Gastrocnemius medialis (tissue), 4 donors: Measurements from ENCODE around the gene SPATA16. TPM values are rescaled to one million over a fixed set of nuclear protein-coding genes. Genes with fewer than 3 reads are reported as not detected.

ENCODE experiments used
- ATAC-seq, 2 donors: fragments of 150-250 bp; one replicate each; pipeline ENCODE4 v1.9.1; 2016
- DNase-seq, 2 donors: peaks; one replicate each; pipeline ENCODE4 v3.0.0-alpha.2; 2019
- H3K27ac ChIP-seq, 4 donors: fragments of 200-600 bp; sonication (generic); 1 replicate in 1 of 4; 2 replicates in 3 of 4; pipeline ENCODE4 v1.5.1; 2016 to 2018; ENCODE audit warnings: mild to moderate bottlenecking in 2 of 4, moderate library complexity in 1 of 4
- H3K27me3 ChIP-seq, 3 donors: fragments of 200-600 bp; sonication (generic) in 2 of 3; 1 replicate in 1 of 3; 2 replicates in 2 of 3; pipeline versions ENCODE4 v1.5.1 to v1.6.0; 2016 to 2019; ENCODE audit warnings: mild to moderate bottlenecking in 1 of 3, moderate library complexity in 1 of 3
- H3K36me3 ChIP-seq, 2 donors: fragments of 200-600 bp; sonication (generic) in 1 of 2; one replicate each; pipeline ENCODE4 v1.5.1; 2017 to 2018
- H3K4me1 ChIP-seq, 2 donors: fragments of 200-600 bp; sonication (generic) in 1 of 2; one replicate each; pipeline ENCODE4 v1.5.1; 2016 to 2017; ENCODE audit warnings: mild to moderate bottlenecking in 2 of 2
- H3K4me3 ChIP-seq, 4 donors: fragments of 200-600 bp; sonication (generic) in 3 of 4; 1 replicate in 1 of 4; 2 replicates in 3 of 4; pipeline ENCODE4 v1.5.1; 2016 to 2019; ENCODE audit warnings: mild to moderate bottlenecking in 2 of 4
- H3K9me3 ChIP-seq, 3 donors: fragments of 200-600 bp; sonication (generic) in 2 of 3; 1 replicate in 1 of 3; 2 replicates in 2 of 3; pipeline ENCODE4 v1.5.1; 2016 to 2019
- POLR2A ChIP-seq, 2 donors: fragments of 450-650 bp; IDR thresholded peaks; one replicate each; pipeline ENCODE4 v1.6.1; 2017; ENCODE audit warnings: antibody characterized with exemption in 2 of 2, mild to moderate bottlenecking in 2 of 2, moderate library complexity in 2 of 2
- in situ Hi-C, 4 donors: fragments of 200-750 bp; cut with MboI; loops; one replicate each; pipeline versions ENCODE4 v1.15.0 to v1.8.0; 2017; ENCODE audit warnings: low sequenced_read_pairs in 4 of 4
- intact Hi-C: fragments of 100-400 bp; cut with DNase I; formaldehyde crosslinking; loops from one replicate; pipeline ENCODE4 v1.15.1; 2023; ENCODE audit warnings: low total_unique reads
- total RNA-seq, 4 donors: library from RNA; depleted of rRNA; stranded (reverse); fragments of >200 nt; gene quantifications; one replicate each; pipeline versions ENCODE4 v1.1.0 to v1.2.3, GENCODE V29; 2016
- TF ChIP-seq, protein P1 (sequence below), 5 experiments: fragments of 450-650 bp in 3 of 5; fragments of 200-600 bp in 2 of 5; sonication (generic) in 2 of 5; IDR thresholded peaks in 4 of 5; conservative IDR thresholded peaks in 1 of 5; 1 replicate in 4 of 5; 2 replicates in 1 of 5; pipeline ENCODE4 v1.5.1; 2016 to 2019; ENCODE audit warnings: antibody characterized with exemption in 5 of 5, mild to moderate bottlenecking in 3 of 5, moderate library complexity in 3 of 5

SPATA16 gene
- total RNA-seq, 4 donors from 2014 or later, result not detected

DNA sequence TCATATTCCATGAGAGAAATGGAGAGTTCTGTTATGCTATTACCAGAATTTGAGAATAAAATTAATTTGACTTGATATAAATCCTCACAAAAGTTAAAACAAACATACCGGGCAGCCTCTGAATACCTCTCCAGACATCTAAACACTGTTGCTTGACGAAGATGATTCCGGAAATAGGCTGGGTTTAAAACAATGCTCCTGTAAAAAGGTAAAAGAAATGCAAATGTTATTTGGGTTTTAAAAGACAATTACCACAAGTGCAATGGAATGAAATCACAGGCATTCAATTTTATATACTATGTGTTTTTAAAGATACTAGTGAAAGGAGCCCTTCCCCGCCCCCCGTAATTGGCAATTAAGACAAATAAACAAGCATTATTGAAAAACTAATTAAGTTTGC is 121.7 kb downstream of the SPATA16 start:
- no peak overlapping the region for H3K4me3 ChIP-seq
- ATAC-seq (no peak), DNase-seq (no peak)
- H3K36me3 ChIP-seq, result no peaks in the 10 kb centered on the region
- H3K9me3 ChIP-seq, result no peaks in the 10 kb centered on the region
- H3K27ac ChIP-seq, result no peak overlapping the region
- no peaks in the 10 kb centered on the region for H3K27me3 ChIP-seq
- TF ChIP-seq, protein P1, sequence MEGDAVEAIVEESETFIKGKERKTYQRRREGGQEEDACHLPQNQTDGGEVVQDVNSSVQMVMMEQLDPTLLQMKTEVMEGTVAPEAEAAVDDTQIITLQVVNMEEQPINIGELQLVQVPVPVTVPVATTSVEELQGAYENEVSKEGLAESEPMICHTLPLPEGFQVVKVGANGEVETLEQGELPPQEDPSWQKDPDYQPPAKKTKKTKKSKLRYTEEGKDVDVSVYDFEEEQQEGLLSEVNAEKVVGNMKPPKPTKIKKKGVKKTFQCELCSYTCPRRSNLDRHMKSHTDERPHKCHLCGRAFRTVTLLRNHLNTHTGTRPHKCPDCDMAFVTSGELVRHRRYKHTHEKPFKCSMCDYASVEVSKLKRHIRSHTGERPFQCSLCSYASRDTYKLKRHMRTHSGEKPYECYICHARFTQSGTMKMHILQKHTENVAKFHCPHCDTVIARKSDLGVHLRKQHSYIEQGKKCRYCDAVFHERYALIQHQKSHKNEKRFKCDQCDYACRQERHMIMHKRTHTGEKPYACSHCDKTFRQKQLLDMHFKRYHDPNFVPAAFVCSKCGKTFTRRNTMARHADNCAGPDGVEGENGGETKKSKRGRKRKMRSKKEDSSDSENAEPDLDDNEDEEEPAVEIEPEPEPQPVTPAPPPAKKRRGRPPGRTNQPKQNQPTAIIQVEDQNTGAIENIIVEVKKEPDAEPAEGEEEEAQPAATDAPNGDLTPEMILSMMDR (IDR thresholded peaks at IDR 0.05 in 4 of 5, conservative IDR thresholded peaks at IDR 0.05 in 1 of 5), result no peak
- no peak for TF ChIP-seq POLR2A (IDR thresholded peaks at IDR 0.05)
- no peaks in the 10 kb centered on the region for H3K4me1 ChIP-seq
- intact Hi-C loops (no loop called here), in situ Hi-C loops (no loop called here)

DNA sequence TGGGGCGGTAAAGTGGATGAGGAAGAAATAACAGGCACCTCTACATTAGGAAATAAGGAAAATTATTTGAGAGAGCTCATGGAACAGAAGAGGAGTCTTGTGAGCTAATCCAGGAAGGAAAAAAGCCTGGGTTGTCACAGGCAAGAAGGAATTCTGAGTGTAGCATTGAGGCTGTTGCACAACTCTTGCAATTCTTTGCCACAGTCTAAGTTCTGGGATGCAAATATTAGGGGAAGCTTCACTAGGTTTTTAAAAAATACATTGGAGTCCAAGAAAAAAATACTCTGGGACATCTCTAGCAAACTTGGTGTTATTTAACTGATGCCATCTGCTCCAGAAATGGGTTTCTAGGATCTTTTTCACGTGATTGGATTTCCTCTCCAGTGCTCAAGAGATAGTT is 122.3 kb downstream of the SPATA16 start:
- Histone ChIP-seq H3K36me3 (no peaks in the 10 kb centered on the region), H3K4me1 (no peaks in the 10 kb centered on the region), H3K9me3 (no peaks in the 10 kb centered on the region), H3K27ac (no peak overlapping the region), H3K4me3 (no peak overlapping the region), H3K27me3 (no peaks in the 10 kb centered on the region)
- ATAC-seq (no peak), DNase-seq (no peak)
- intact Hi-C loops (no loop called here), in situ Hi-C loops (no loop called here)
- no peak for TF ChIP-seq POLR2A (IDR thresholded peaks at IDR 0.05)
- TF ChIP-seq, protein P1 (IDR thresholded peaks at IDR 0.05 in 4 of 5, conservative IDR thresholded peaks at IDR 0.05 in 1 of 5), result no peak

DNA sequence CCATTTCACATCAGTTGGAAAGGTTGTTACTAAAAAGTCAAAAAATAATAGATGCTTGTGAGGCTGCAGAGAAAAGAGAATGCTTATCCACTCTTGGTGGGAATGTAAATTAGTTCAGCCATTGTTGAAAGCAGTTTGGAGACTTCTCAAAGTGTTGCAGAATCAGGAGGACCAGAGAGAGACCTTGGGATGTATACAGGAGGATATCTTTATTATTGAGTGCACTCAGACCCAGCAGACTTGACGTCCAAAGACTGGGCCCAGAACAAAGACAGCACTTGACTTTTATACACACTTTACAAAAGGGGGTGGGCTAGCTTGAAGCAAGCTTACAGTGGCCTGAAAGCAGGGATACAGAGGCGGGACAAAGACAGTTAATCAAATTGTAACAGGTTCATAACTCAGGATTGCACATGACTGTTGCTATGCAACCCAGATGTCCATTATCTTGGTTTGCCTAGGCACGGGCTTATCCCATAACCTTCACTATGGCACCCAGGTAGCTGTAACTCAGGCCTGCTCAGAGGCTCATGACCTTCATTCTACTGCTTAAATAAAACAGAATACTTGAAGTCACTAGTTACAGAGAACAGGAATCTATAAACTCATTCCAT is 127.7 kb downstream of the SPATA16 start:
- Histone ChIP-seq H3K4me1 (no peaks in the 10 kb centered on the region), H3K36me3 (no peaks in the 10 kb centered on the region), H3K27ac (no peak overlapping the region), H3K4me3 (no peak overlapping the region), H3K9me3 (no peaks in the 10 kb centered on the region), H3K27me3 (no peaks in the 10 kb centered on the region)
- in situ Hi-C loops (no loop called here), intact Hi-C loops (no loop called here)
- no peak for ATAC-seq
- TF ChIP-seq, protein P1 (IDR thresholded peaks at IDR 0.05 in 4 of 5, conservative IDR thresholded peaks at IDR 0.05 in 1 of 5), result no peak
- no peak for TF ChIP-seq POLR2A (IDR thresholded peaks at IDR 0.05)
- DNase-seq, result no peak

DNA sequence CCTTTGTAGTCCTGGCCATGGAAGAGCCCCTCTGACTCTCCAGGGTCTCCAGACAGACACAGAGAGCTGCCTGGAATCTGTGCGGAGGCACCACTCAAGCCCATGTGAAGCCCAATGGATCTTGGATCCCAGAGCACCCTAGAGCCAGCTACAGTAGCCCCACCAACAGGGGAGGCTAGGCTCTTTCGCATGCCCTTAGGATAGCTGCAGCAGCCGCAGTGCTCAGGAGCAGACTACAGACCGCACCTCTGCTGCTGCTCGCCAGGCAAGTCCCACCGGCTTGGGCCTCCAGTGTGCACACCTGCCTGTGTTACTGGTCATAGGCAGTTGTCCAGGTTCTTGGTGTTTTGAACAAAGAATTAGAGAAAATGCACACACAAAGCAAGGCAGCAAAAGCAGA is 131.6 kb downstream of the SPATA16 start:
- intact Hi-C loops (no loop called here), in situ Hi-C loops (no loop called here)
- ATAC-seq, result no peak

More for the DNA sequence above, 131.6 kb downstream of the SPATA16 start:
- no peaks in the 10 kb centered on the region for H3K4me1 ChIP-seq
- no peaks in the 10 kb centered on the region for H3K9me3 ChIP-seq
- TF ChIP-seq, protein P1 (IDR thresholded peaks at IDR 0.05 in 4 of 5, conservative IDR thresholded peaks at IDR 0.05 in 1 of 5), result no peak
- TF ChIP-seq POLR2A (IDR thresholded peaks at IDR 0.05), result no peak
- no peak overlapping the region for H3K27ac ChIP-seq
- DNase-seq, result no peak
- no peaks in the 10 kb centered on the region for H3K27me3 ChIP-seq
- H3K36me3 ChIP-seq, result no peaks in the 10 kb centered on the region
- H3K4me3 ChIP-seq, result no peak overlapping the region
